ENCODE measurements around the gene FCHO2.
A peak's percentile ranks its signal among the peaks of the same experiment; 100 is the strongest.

Gene FCHO2

GRCh38 chr5:73031839-73032238, 76.0 kb downstream of the FCHO2 start:
- peak; percentile 60 for DNase-seq

- no peak for DNase-seq
These were observed 76.8 kb downstream of the FCHO2 start for GRCh38 chr5:73032635-73033034.

GRCh38 chr5:73037545-73037944, 81.7 kb downstream of the FCHO2 start:
- DNase-seq: no peak

GRCh38 chr5:73039082-73039481, 83.2 kb downstream of the FCHO2 start:
- no peak for DNase-seq

- no peak for DNase-seq
These were observed 87.2 kb downstream of the FCHO2 start for GRCh38 chr5:73042993-73043392.

- DNase-seq: no peak
These were observed 88.7 kb downstream of the FCHO2 start for GRCh38 chr5:73044546-73044945.

- DNase-seq: no peak
These were observed 89.8 kb downstream of the FCHO2 start for GRCh38 chr5:73045623-73046022.

- DNase-seq: no peak
These were observed 105.8 kb downstream of the FCHO2 start for GRCh38 chr5:73061593-73061992.

- DNase-seq: no peak
These were observed 110.6 kb downstream of the FCHO2 start for GRCh38 chr5:73066466-73066865.

- no peak for DNase-seq
These were observed 111.4 kb downstream of the FCHO2 start for GRCh38 chr5:73067213-73067612.

- no peak for DNase-seq
These were observed 125.3 kb downstream of the FCHO2 start for GRCh38 chr5:73081093-73081492.

- no peak for DNase-seq
These were observed 132.2 kb downstream of the FCHO2 start for GRCh38 chr5:73088026-73088425.

GRCh38 chr5:73093943-73094342, 138.1 kb downstream of the FCHO2 start:
- DNase-seq: no peak

- DNase-seq: no peak
These were observed 138.6 kb downstream of the FCHO2 start for GRCh38 chr5:73094415-73094814.

- DNase-seq: no peak
These were observed 139.9 kb downstream of the FCHO2 start for GRCh38 chr5:73095564-73096238.

- DNase-seq: no peak
These were observed 140.4 kb downstream of the FCHO2 start for GRCh38 chr5:73096239-73096575.

- no peak for DNase-seq
These were observed 141.9 kb downstream of the FCHO2 start for GRCh38 chr5:73097740-73098139.

GRCh38 chr5:73100109-73100508, 144.3 kb downstream of the FCHO2 start:
- DNase-seq: no peak

- no peak for DNase-seq
These were observed 148.0 kb downstream of the FCHO2 start for GRCh38 chr5:73103870-73104299.

- no peak for DNase-seq
These were observed 148.5 kb downstream of the FCHO2 start for GRCh38 chr5:73104326-73104725.

- DNase-seq: no peak
These were observed 150.5 kb downstream of the FCHO2 start for GRCh38 chr5:73106335-73106734.

GRCh38 chr5:73110190-73110589, 154.3 kb downstream of the FCHO2 start:
- no peak for DNase-seq

GRCh38 chr5:73111536-73111935, 155.7 kb downstream of the FCHO2 start:
- no peak for DNase-seq

GRCh38 chr5:73112359-73112758, 156.5 kb downstream of the FCHO2 start:
- DNase-seq: no peak

- no peak for DNase-seq
These were observed 158.3 kb downstream of the FCHO2 start for GRCh38 chr5:73114044-73114688.
